Natural killer cell treated with Interleukin-12 subunit alpha and Interleukin-12 subunit beta and Interleukin-15 and Interleukin-18, amount 100 ng/mL, for 72 hours (primary cell): Measurements from ENCODE around the gene OCLN. TPM values are rescaled to one million over a fixed set of nuclear protein-coding genes. Genes with fewer than 3 reads are reported as not detected.
A peak's percentile ranks its signal among the peaks of the same experiment; 100 is the strongest.
"Not testable (repeated sequence)": the region's sequence is repeated elsewhere in the genome, so short reads cannot be mapped to it uniquely, and the experiment has no call there.

ENCODE experiments used
- ATAC-seq, 2 donors: fragments of 150-1000 bp; cut with Tn5 transposase in 1 of 2; sonication (Bioruptor Pico), chemical (Tn5 transposase) in 1 of 2; 2 replicates each; pipeline ENCODE4 v1.10.0; 2021
- DNase-seq: peaks from one replicate; pipeline ENCODE4 v3.0.0; 2022; ENCODE audit warnings: low spot score
- H3K27ac Mint-ChIP-seq, 2 donors: 1 replicate in 1 of 2; 2 replicates in 1 of 2; pipeline ENCODE4 v1.8.0; 2022; ENCODE audit warnings: mixed read lengths in 2 of 2, mild to moderate bottlenecking in 1 of 2, moderate library complexity in 1 of 2
- H3K27me3 Mint-ChIP-seq, 2 donors: 1 replicate in 1 of 2; 2 replicates in 1 of 2; pipeline ENCODE4 v1.8.0; 2022; ENCODE audit warnings: mixed read lengths in 2 of 2
- H3K36me3 Mint-ChIP-seq: one replicate; pipeline ENCODE4 v1.8.0; 2022; ENCODE audit warnings: mixed read lengths
- H3K4me1 Mint-ChIP-seq, 2 donors: 1 replicate in 1 of 2; 2 replicates in 1 of 2; pipeline ENCODE4 v1.8.0; 2022; ENCODE audit warnings: low read depth in 2 of 2, mixed read lengths in 2 of 2, mild to moderate bottlenecking in 1 of 2
- H3K4me3 Mint-ChIP-seq: one replicate; pipeline ENCODE4 v1.8.0; 2022; ENCODE audit warnings: mixed read lengths
- H3K9me3 Mint-ChIP-seq: 2 replicates; pipeline ENCODE4 v1.8.0; 2022; ENCODE audit warnings: mixed read lengths
- total RNA-seq, 2 donors: library from RNA; stranded (reverse); gene quantifications; one replicate each; pipeline ENCODE4 v1.2.3, GENCODE V29; 2022

OCLN gene
- total RNA-seq, 2 donors from 2014 or later: 0.48 to 0.67 TPM

- H3K9me3 Mint-ChIP-seq, H3K27me3 Mint-ChIP-seq, H3K27ac Mint-ChIP-seq, DNase-seq, H3K4me3 Mint-ChIP-seq, H3K4me1 Mint-ChIP-seq, ATAC-seq, H3K36me3 Mint-ChIP-seq: not testable (repeated sequence)
These were observed 73.6 kb downstream of the OCLN start for GRCh38 chr5:69566172-69566571.

- ATAC-seq, H3K36me3 Mint-ChIP-seq, H3K27me3 Mint-ChIP-seq, DNase-seq, H3K9me3 Mint-ChIP-seq, H3K4me1 Mint-ChIP-seq, H3K4me3 Mint-ChIP-seq, H3K27ac Mint-ChIP-seq: not testable (repeated sequence)
These were observed 75.5 kb downstream of the OCLN start for GRCh38 chr5:69568072-69568471.

DNA sequence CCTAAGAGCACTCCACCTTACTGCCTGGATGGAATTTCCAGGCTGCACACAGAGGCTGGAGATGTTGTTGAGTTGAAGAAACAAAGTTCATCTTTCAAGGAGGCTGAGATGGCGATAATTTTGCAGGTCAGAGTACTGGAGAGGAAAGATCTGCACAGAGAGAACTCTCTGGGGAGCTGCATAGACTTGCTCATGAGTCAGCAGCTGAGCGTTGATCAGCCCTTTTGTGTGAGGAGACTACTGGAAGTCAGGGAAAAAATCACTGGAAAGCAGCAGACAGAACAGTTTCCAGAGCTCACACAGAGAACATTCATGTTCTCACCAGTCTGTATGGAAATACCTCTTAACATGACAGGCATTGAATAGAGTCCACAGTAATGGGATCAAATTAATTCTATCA lies 90.8 kb downstream of the OCLN start:
- not testable (repeated sequence) for H3K27ac Mint-ChIP-seq, DNase-seq, ATAC-seq, H3K9me3 Mint-ChIP-seq, H3K4me3 Mint-ChIP-seq, H3K36me3 Mint-ChIP-seq, H3K27me3 Mint-ChIP-seq, H3K4me1 Mint-ChIP-seq

- peak; percentile 62 to 65 for ATAC-seq
- H3K27me3 Mint-ChIP-seq, H3K27ac Mint-ChIP-seq, DNase-seq, H3K9me3 Mint-ChIP-seq, H3K4me1 Mint-ChIP-seq, H3K36me3 Mint-ChIP-seq, H3K4me3 Mint-ChIP-seq: not testable (repeated sequence)
These were observed 103.7 kb downstream of the OCLN start for GRCh38 chr5:69596114-69596840.

DNA sequence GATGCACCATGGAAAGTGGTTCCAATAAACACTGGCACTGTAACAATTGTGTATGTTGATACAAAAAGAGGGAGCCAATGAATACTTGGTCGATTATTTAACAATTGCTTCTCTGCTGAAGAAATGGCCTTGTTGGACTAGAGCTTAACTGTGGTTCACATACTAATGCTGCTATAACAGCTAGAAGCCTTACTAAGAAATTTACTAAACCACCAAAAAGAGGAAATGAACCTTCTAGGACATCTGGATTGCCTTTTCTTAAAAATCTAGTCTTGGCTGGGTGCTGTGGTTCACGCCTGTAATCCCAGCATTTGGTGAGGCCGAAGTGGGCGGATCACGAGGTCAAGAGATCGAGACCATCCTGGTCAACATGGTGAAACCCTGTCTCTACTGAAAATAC lies 109.4 kb downstream of the OCLN start:
- not testable (repeated sequence) for H3K27ac Mint-ChIP-seq, H3K4me1 Mint-ChIP-seq, H3K36me3 Mint-ChIP-seq, ATAC-seq, H3K4me3 Mint-ChIP-seq, H3K9me3 Mint-ChIP-seq, H3K27me3 Mint-ChIP-seq, DNase-seq

DNA sequence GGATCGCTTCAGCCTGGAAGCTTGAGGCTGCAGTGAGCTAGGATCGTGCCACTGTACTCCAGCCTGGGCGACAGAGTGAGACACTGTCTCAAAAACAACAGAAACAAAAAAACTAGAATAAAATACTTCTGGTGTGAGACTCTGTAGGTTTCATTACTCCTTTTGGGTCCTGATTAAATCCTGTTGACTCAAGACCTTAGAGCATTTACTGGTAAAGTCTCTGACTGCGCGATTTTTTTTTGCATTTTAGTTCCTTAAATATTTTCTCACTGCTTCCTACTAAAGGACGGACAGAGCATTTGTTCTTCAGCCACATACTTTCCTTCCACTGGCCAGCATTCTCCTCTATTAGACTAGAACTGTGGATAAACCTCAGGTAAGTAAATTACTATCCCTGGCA lies 114.2 kb downstream of the OCLN start:
- not testable (repeated sequence) for ATAC-seq, H3K9me3 Mint-ChIP-seq

More for the DNA sequence above, 114.2 kb downstream of the OCLN start:
- DNase-seq, H3K4me3 Mint-ChIP-seq, H3K4me1 Mint-ChIP-seq, H3K27ac Mint-ChIP-seq, H3K36me3 Mint-ChIP-seq, H3K27me3 Mint-ChIP-seq: not testable (repeated sequence)

Other genes starting within 250 kb of the OCLN start
- 10 to 100 TPM; 10.4 to 14.3 TPM for gene CCDC125, start 160.0 kb upstream of the OCLN start, total RNA-seq
- gene AK6, start 123.3 kb upstream of the OCLN start, total RNA-seq: 10 to 100 TPM; 40.5 to 41.4 TPM
- 10 to 100 TPM; 38.9 to 51.0 TPM for gene TAF9, start 123.3 kb upstream of the OCLN start, total RNA-seq
- 10 to 100 TPM; 22.1 to 24.1 TPM for gene RAD17, start 123.0 kb upstream of the OCLN start, total RNA-seq
- gene MARVELD2, start 77.7 kb upstream of the OCLN start, total RNA-seq: under 1 TPM; 0.14 to 0.56 TPM
- gene GTF2H2C, start 67.4 kb downstream of the OCLN start, total RNA-seq: 10 to 100 TPM; 37.2 to 54.2 TPM